B cell (primary cell): ENCODE measurements around the gene UBN1. TPM values are rescaled to one million over a fixed set of nuclear protein-coding genes. Genes with fewer than 3 reads are reported as not detected.

Source experiments
- ATAC-seq: fragments of 200-7000 bp; cut with Tn5 transposase; one replicate; pipeline ENCODE4 v1.10.0; 2021; ENCODE audit warnings: low read depth, mild to moderate bottlenecking, moderate number of reproducible peaks, moderate library complexity
- CTCF ChIA-PET: fragments of 350-600 bp; sonication (Branson Sonifier 250); formaldehyde crosslinking; loops from one replicate; lab custom pipeline; 2021; ENCODE audit warnings: antibody characterized with exemption, inconsistent platforms; lab: Charles Lee
- POLR2A ChIA-PET: fragments of 350-600 bp; sonication (Branson Sonifier 250); formaldehyde crosslinking; loops from one replicate; lab custom pipeline; 2021; ENCODE audit warnings: antibody characterized with exemption; lab: Charles Lee
- DNase-seq: peaks from one replicate; pipeline ENCODE4 v3.0.0; 2013
- H2AFZ ChIP-seq: 2 replicates; pipeline ENCODE4 v1.6.1; 2012; ENCODE audit warnings: mild to moderate bottlenecking, low read depth, low read length; ENCODE audit not compliant: insufficient read depth, poor library complexity, severe bottlenecking
- H3K27ac ChIP-seq, 2 donors: 1 replicate in 1 of 2; 2 replicates in 1 of 2; pipeline ENCODE4 v1.5.1; 2012 to 2013; ENCODE audit warnings: low read length in 2 of 2, mild to moderate bottlenecking in 2 of 2, moderate library complexity in 1 of 2
- H3K27me3 ChIP-seq, 4 experiments: fragments of 200-600 bp in 1 of 4; sonication (generic) in 1 of 4; replicated peaks in 1 of 4; 1 replicate in 2 of 4; 2 replicates in 2 of 4; pipeline versions ENCODE4 v1.6.1 to v1.7.0; 2013 to 2016; ENCODE audit warnings: low read length in 3 of 4, mild to moderate bottlenecking in 2 of 4, mixed read lengths in 1 of 4, moderate library complexity in 1 of 4; ENCODE audit not compliant: insufficient read depth in 4 of 4, control insufficient read depth in 3 of 4; ENCODE audit errors: control extremely low read depth in 1 of 4
- H3K36me3 ChIP-seq, 2 experiments: replicated peaks in 1 of 2; 1 replicate in 1 of 2; 2 replicates in 1 of 2; pipeline versions ENCODE4 v1.6.1 to v1.7.1; 2013; ENCODE audit warnings: low read length in 1 of 2; ENCODE audit not compliant: insufficient read depth in 2 of 2, control insufficient read depth in 1 of 2; ENCODE audit errors: control extremely low read depth in 1 of 2, extremely low read depth in 1 of 2
- H3K4me1 ChIP-seq, 2 donors: fragments of 200-600 bp in 1 of 2; sonication (generic) in 1 of 2; 1 replicate in 1 of 2; 2 replicates in 1 of 2; pipeline versions ENCODE4 v1.5.1 to v1.6.1; 2013 to 2017; ENCODE audit warnings: low read length in 2 of 2; ENCODE audit not compliant: control insufficient read depth in 2 of 2, insufficient read depth in 2 of 2
- H3K4me2 ChIP-seq: replicated peaks from 2 replicates; pipeline ENCODE3; 2012; ENCODE audit warnings: mild to moderate bottlenecking, low read depth, low read length; ENCODE audit not compliant: poor library complexity, severe bottlenecking
- H3K4me3 ChIP-seq, 5 experiments: fragments of 200-600 bp in 1 of 5; sonication (generic) in 1 of 5; 1 replicate in 3 of 5; 2 replicates in 2 of 5; pipeline versions ENCODE4 v1.5.1 to v1.7.0; 2011 to 2016; ENCODE audit warnings: low read length in 4 of 5, mild to moderate bottlenecking in 4 of 5, low read depth in 2 of 5, control low read depth in 1 of 5, moderate library complexity in 1 of 5; ENCODE audit not compliant: insufficient read depth in 1 of 5; ENCODE audit errors: control extremely low read depth in 1 of 5, extremely low read depth in 1 of 5
- H3K79me2 ChIP-seq: fragments of 200-600 bp; sonication (generic); one replicate; pipeline ENCODE4 v1.6.0; 2016; ENCODE audit warnings: low read length; ENCODE audit not compliant: control insufficient read depth, insufficient read depth
- H3K9ac ChIP-seq: fragments of 200-600 bp; sonication (generic); 2 replicates; pipeline ENCODE4 v1.6.1; 2017; ENCODE audit warnings: mild to moderate bottlenecking, low read length, moderate library complexity
- H3K9me3 ChIP-seq, 3 donors: one replicate each; pipeline versions ENCODE4 v1.6.1 to v1.7.1; 2013; ENCODE audit warnings: low read length in 2 of 3; ENCODE audit not compliant: control insufficient read depth in 2 of 3, insufficient read depth in 1 of 3; ENCODE audit errors: control extremely low read depth in 1 of 3
- H4K20me1 ChIP-seq: 2 replicates; pipeline ENCODE4 v1.6.0; 2012; ENCODE audit warnings: mild to moderate bottlenecking, low read length; ENCODE audit not compliant: insufficient read depth, control insufficient read depth, poor library complexity, severe bottlenecking
- H3K27ac Mint-ChIP-seq: one replicate; pipeline ENCODE4 v1.8.0; 2021; ENCODE audit warnings: mixed read lengths
- H3K27me3 Mint-ChIP-seq: one replicate; pipeline ENCODE4 v1.8.0; 2021; ENCODE audit warnings: mixed read lengths
- H3K4me1 Mint-ChIP-seq: one replicate; pipeline ENCODE4 v1.8.0; 2021; ENCODE audit warnings: mixed read lengths
- H3K4me3 Mint-ChIP-seq: one replicate; pipeline ENCODE4 v1.8.0; 2021; ENCODE audit warnings: mixed read lengths
- H3K9me3 Mint-ChIP-seq: one replicate; pipeline ENCODE4 v1.8.0; 2022; ENCODE audit warnings: mixed read lengths; ENCODE audit not compliant: insufficient read depth
- CTCF ChIP-seq: fragments of 200-600 bp; IDR thresholded peaks from one replicate; pipeline ENCODE4 v1.8.0; 2022; ENCODE audit warnings: antibody characterized with exemption, mild to moderate bottlenecking
- EZH2 ChIP-seq: IDR thresholded peaks from 2 replicates; pipeline ENCODE4 v1.6.1; 2012; ENCODE audit warnings: borderline replicate concordance, low read depth, mild to moderate bottlenecking, moderate library complexity, low read length; ENCODE audit not compliant: insufficient read depth, poor library complexity, severe bottlenecking
- WGBS: methylation state at CpG from one replicate; pipeline ENCODE4 v1.1.5; 2013; ENCODE audit warnings: missing lambda C conversion rate; ENCODE audit not compliant: insufficient coverage; 5-methylcytosine and 5-hydroxymethylcytosine counted together
- intact Hi-C: fragments of 100-400 bp; cut with micrococcal nuclease; formaldehyde crosslinking; loops from one replicate; pipeline ENCODE4 v1.10.0; 2022
- polyA minus RNA-seq: library from RNA; depleted of rRNA, polyadenylated mRNA; stranded (reverse); fragments of >200 nt; gene quantifications from 2 replicates; pipeline ENCODE4 v1.2.3, GENCODE V29; 2012
- polyA plus RNA-seq: library from polyadenylated mRNA; depleted of rRNA; stranded (reverse); fragments of >200 nt; gene quantifications from 2 replicates; pipeline ENCODE4 v1.2.3, GENCODE V29; 2012
- total RNA-seq, 2 donors: library from RNA; stranded (reverse); fragments of 120-200 nt in 1 of 2; gene quantifications; 1 replicate in 1 of 2; 2 replicates in 1 of 2; pipeline versions ENCODE4 v1.2.3 to v1.2.4, GENCODE V29; 2013 to 2022

UBN1 gene
- total RNA-seq (38.1 and 41.9 TPM in 2 replicates), polyA plus RNA-seq (16.6 and 23.7 TPM in 2 replicates), polyA minus RNA-seq (21.7 and 46.1 TPM in 2 replicates)
- total RNA-seq (2013), result 17.4 TPM

GRCh38 chr16:4846901-4847773, at the start of gene UBN1, which contains the start of gene GLYR1:
TSS of gene UBN1 (plus strand) at chr16:4847481. CDS start at chr16:4852918, 5,437 bp downstream.
TSS of gene GLYR1 (minus strand) at chr16:4847288. CDS start at chr16:4847265, 23 bp downstream.
- Histone ChIP-seq H3K27ac (peak within 1 kb of the TSS; percentile 80 to 97), H3K4me2 (peak within 1 kb of the TSS; percentile 95), H3K36me3 (peaks cover 3 to 20% of the 10 kb centered on the region in 2 experiments), H3K9ac (peak within 1 kb of the TSS; percentile 90), H4K20me1 (peaks cover 38% of the 10 kb centered on the region), H3K4me1 (peaks cover 27 to 31% of the 10 kb centered on the region in 2 donors), H3K27me3 (no peaks in the 10 kb centered on the region), H3K4me3 (peak within 1 kb of the TSS; percentile 69 to 96 (median 87)), H3K79me2 (peaks cover 74% of the 10 kb centered on the region), H2AFZ (peak within 1 kb of the TSS; percentile 87), H3K9me3 (no peaks in the 10 kb centered on the region)
- Mint-ChIP-seq H3K27ac (peak within 1 kb of the TSS; percentile 96), H3K4me1 (peaks cover 34% of the 10 kb centered on the region), H3K27me3 (no peaks in the 10 kb centered on the region), H3K9me3 (no peaks in the 10 kb centered on the region), H3K4me3 (peak within 1 kb of the TSS; percentile 93)
- ATAC-seq (peak; percentile 86), DNase-seq (peak; percentile 99)
- TF ChIP-seq EZH2, result no peak
- TF ChIP-seq CTCF, result no peak
- under 1% methylated on average over 126 of the region's 126 CpGs for WGBS
- POLR2A ChIA-PET, result interaction anchor here (2.0 kb wide), 1 partner anchor 44 kb away, joined by 6 read pairs; the partner anchor contains the start of gene ROGDI
- intact Hi-C loops, result loop anchor here (1.0 kb wide), 5 partner anchors 45 to 231 kb away; partner anchors contain the start of genes NAGPA, NUDT16L1, ROGDI and ZNF500
- CTCF ChIA-PET, result no interaction called here
